ENCODE results near the gene CPNE4. TPM values are rescaled to one million over a fixed set of nuclear protein-coding genes. Genes with fewer than 3 reads are reported as not detected.

CPNE4 gene
- total RNA-seq, 2 donors from 2014 or later, result 0.55 TPM; not detected in 1

- H3K9me3 ChIP-seq (ENCODE audit: control insufficient read depth, low read length, poor library complexity, severe bottlenecking), result no peaks in the 10 kb centered on the region
- Mint-ChIP-seq H3K27me3 (peaks cover 9% of the 10 kb centered on the region), H3K27ac (no peak overlapping the region), H3K4me1 (no peaks in the 10 kb centered on the region), H3K36me3 (ENCODE audit: low read depth) (no peaks in the 10 kb centered on the region), H3K4me3 (no peak overlapping the region)
- ATAC-seq (no peak), DNase-seq (no peak)
Measured at GRCh38 chr3:131701153-131701770, 333.6 kb downstream of the CPNE4 start.

- peaks cover 13% of the 10 kb centered on the region for H3K27me3 Mint-ChIP-seq
- H3K27ac Mint-ChIP-seq, result no peak overlapping the region
- no peak overlapping the region for H3K4me3 Mint-ChIP-seq
- no peaks in the 10 kb centered on the region for H3K4me1 Mint-ChIP-seq
- DNase-seq (no peak), ATAC-seq (no peak)
- H3K9me3 ChIP-seq (ENCODE audit: control insufficient read depth, low read length, poor library complexity, severe bottlenecking), result no peaks in the 10 kb centered on the region
- H3K36me3 Mint-ChIP-seq (ENCODE audit: low read depth), result no peaks in the 10 kb centered on the region
Measured at GRCh38 chr3:131699001-131699400, 335.8 kb downstream of the CPNE4 start.

- no peak overlapping the region for H3K4me3 Mint-ChIP-seq
- DNase-seq (no peak), ATAC-seq (no peak)
- H3K4me1 Mint-ChIP-seq, result no peaks in the 10 kb centered on the region
- H3K9me3 ChIP-seq (ENCODE audit: control insufficient read depth, low read length, poor library complexity, severe bottlenecking), result no peaks in the 10 kb centered on the region
- H3K36me3 Mint-ChIP-seq (ENCODE audit: low read depth), result no peaks in the 10 kb centered on the region
- H3K27me3 Mint-ChIP-seq, result peaks cover 27% of the 10 kb centered on the region
- no peak overlapping the region for H3K27ac Mint-ChIP-seq
Measured at GRCh38 chr3:131694376-131694775, 340.4 kb downstream of the CPNE4 start.

- Mint-ChIP-seq H3K4me1 (no peaks in the 10 kb centered on the region), H3K27me3 (peaks cover 31% of the 10 kb centered on the region), H3K36me3 (ENCODE audit: low read depth) (no peaks in the 10 kb centered on the region), H3K4me3 (no peak overlapping the region), H3K27ac (no peak overlapping the region)
- DNase-seq (no peak), ATAC-seq (no peak)
- no peaks in the 10 kb centered on the region for H3K9me3 ChIP-seq (ENCODE audit: control insufficient read depth, low read length, poor library complexity, severe bottlenecking)
Measured at GRCh38 chr3:131692356-131692755, 342.5 kb downstream of the CPNE4 start.

- Mint-ChIP-seq H3K27me3 (peaks cover 25% of the 10 kb centered on the region), H3K27ac (no peak overlapping the region), H3K36me3 (ENCODE audit: low read depth) (no peaks in the 10 kb centered on the region), H3K4me3 (no peak overlapping the region), H3K4me1 (no peaks in the 10 kb centered on the region)
- ATAC-seq (no peak), DNase-seq (no peak)
- no peaks in the 10 kb centered on the region for H3K9me3 ChIP-seq (ENCODE audit: control insufficient read depth, low read length, poor library complexity, severe bottlenecking)
Measured at GRCh38 chr3:131690800-131691199, 344.0 kb downstream of the CPNE4 start.

GRCh38 chr3:131688370-131688769, 346.4 kb downstream of the CPNE4 start:
- Mint-ChIP-seq H3K4me3 (no peak overlapping the region), H3K4me1 (no peaks in the 10 kb centered on the region), H3K36me3 (ENCODE audit: low read depth) (no peaks in the 10 kb centered on the region), H3K27me3 (peaks cover 20% of the 10 kb centered on the region), H3K27ac (no peak overlapping the region)
- ATAC-seq, result no peak
- DNase-seq, result no peak
- H3K9me3 ChIP-seq (ENCODE audit: control insufficient read depth, low read length, poor library complexity, severe bottlenecking), result no peaks in the 10 kb centered on the region

GRCh38 chr3:131669600-131669999, 365.2 kb downstream of the CPNE4 start:
- Mint-ChIP-seq H3K27ac (no peak overlapping the region), H3K4me1 (no peaks in the 10 kb centered on the region), H3K36me3 (ENCODE audit: low read depth) (no peaks in the 10 kb centered on the region), H3K4me3 (no peak overlapping the region), H3K27me3 (peaks cover 21% of the 10 kb centered on the region)
- ATAC-seq, result no peak
- H3K9me3 ChIP-seq (ENCODE audit: control insufficient read depth, low read length, poor library complexity, severe bottlenecking), result no peaks in the 10 kb centered on the region
- no peak for DNase-seq

- H3K9me3 ChIP-seq (ENCODE audit: control insufficient read depth, low read length, poor library complexity, severe bottlenecking), result no peaks in the 10 kb centered on the region
- ATAC-seq, result no peak
- DNase-seq, result no peak
- Mint-ChIP-seq H3K36me3 (ENCODE audit: low read depth) (no peaks in the 10 kb centered on the region), H3K4me1 (no peaks in the 10 kb centered on the region), H3K4me3 (no peak overlapping the region), H3K27me3 (peaks cover 9% of the 10 kb centered on the region), H3K27ac (no peak overlapping the region)
Measured at GRCh38 chr3:131658771-131659170, 376.0 kb downstream of the CPNE4 start.

- no peaks in the 10 kb centered on the region for H3K36me3 Mint-ChIP-seq (ENCODE audit: low read depth)
- ATAC-seq, result no peak
- peaks cover 14% of the 10 kb centered on the region for H3K27me3 Mint-ChIP-seq
- no peaks in the 10 kb centered on the region for H3K4me1 Mint-ChIP-seq
- DNase-seq, result no peak
- no peaks in the 10 kb centered on the region for H3K9me3 ChIP-seq (ENCODE audit: control insufficient read depth, low read length, poor library complexity, severe bottlenecking)
- no peak overlapping the region for H3K27ac Mint-ChIP-seq
- H3K4me3 Mint-ChIP-seq, result no peak overlapping the region
Measured at GRCh38 chr3:131658115-131658514, 376.7 kb downstream of the CPNE4 start.

- no peaks in the 10 kb centered on the region for H3K9me3 ChIP-seq (ENCODE audit: control insufficient read depth, low read length, poor library complexity, severe bottlenecking)
- Mint-ChIP-seq H3K36me3 (ENCODE audit: low read depth) (no peaks in the 10 kb centered on the region), H3K4me1 (no peaks in the 10 kb centered on the region), H3K27me3 (peaks cover 14% of the 10 kb centered on the region), H3K4me3 (no peak overlapping the region), H3K27ac (no peak overlapping the region)
- DNase-seq, result no peak
- ATAC-seq, result no peak
Measured at GRCh38 chr3:131655070-131655690, 379.6 kb downstream of the CPNE4 start.

GRCh38 chr3:131645638-131646037, 389.2 kb downstream of the CPNE4 start:
- no peaks in the 10 kb centered on the region for H3K9me3 ChIP-seq (ENCODE audit: control insufficient read depth, low read length, poor library complexity, severe bottlenecking)
- Mint-ChIP-seq H3K4me3 (no peak overlapping the region), H3K36me3 (ENCODE audit: low read depth) (no peaks in the 10 kb centered on the region), H3K27me3 (peaks cover 13% of the 10 kb centered on the region), H3K27ac (no peak overlapping the region), H3K4me1 (no peaks in the 10 kb centered on the region)
- DNase-seq, result no peak
- no peak for ATAC-seq

- Mint-ChIP-seq H3K4me3 (no peak overlapping the region), H3K36me3 (ENCODE audit: low read depth) (no peaks in the 10 kb centered on the region), H3K27ac (no peak overlapping the region), H3K4me1 (no peaks in the 10 kb centered on the region), H3K27me3 (peaks cover 20% of the 10 kb centered on the region)
- ATAC-seq, result no peak
- DNase-seq, result no peak
- H3K9me3 ChIP-seq (ENCODE audit: control insufficient read depth, low read length, poor library complexity, severe bottlenecking), result no peaks in the 10 kb centered on the region
Measured at GRCh38 chr3:131636266-131636775, 398.5 kb downstream of the CPNE4 start.

GRCh38 chr3:131630807-131631206, 404.0 kb downstream of the CPNE4 start:
- H3K9me3 ChIP-seq (ENCODE audit: control insufficient read depth, low read length, poor library complexity, severe bottlenecking), result no peaks in the 10 kb centered on the region
- no peak overlapping the region for H3K27ac Mint-ChIP-seq
- ATAC-seq, result no peak
- DNase-seq, result no peak
- H3K4me1 Mint-ChIP-seq, result no peaks in the 10 kb centered on the region
- H3K27me3 Mint-ChIP-seq, result peaks cover 12% of the 10 kb centered on the region
- H3K4me3 Mint-ChIP-seq, result no peak overlapping the region
- H3K36me3 Mint-ChIP-seq (ENCODE audit: low read depth), result no peaks in the 10 kb centered on the region

- no peak overlapping the region for H3K4me3 Mint-ChIP-seq
- H3K4me1 Mint-ChIP-seq, result no peaks in the 10 kb centered on the region
- no peaks in the 10 kb centered on the region for H3K36me3 Mint-ChIP-seq (ENCODE audit: low read depth)
- H3K27ac Mint-ChIP-seq, result no peak overlapping the region
- H3K9me3 ChIP-seq (ENCODE audit: control insufficient read depth, low read length, poor library complexity, severe bottlenecking), result no peaks in the 10 kb centered on the region
- DNase-seq (no peak), ATAC-seq (no peak)
- H3K27me3 Mint-ChIP-seq, result peaks cover 12% of the 10 kb centered on the region
Measured at GRCh38 chr3:131630097-131630496, 404.7 kb downstream of the CPNE4 start.

All from T-helper 17 cell (primary cell).